ENCODE data around the gene RBBP8NL.

- TF ChIP-seq CTCF (IDR thresholded peaks at IDR 0.05) (no peak), POLR2A (IDR thresholded peaks at IDR 0.05) (no peak)
Measured at GRCh38 chr20:62436692-62437091, 9.4 kb upstream of the RBBP8NL start.
